ENCODE measurements around the gene PLA2G2D.

- no peak for TF ChIP-seq CTCF (CRISPR knock-in tag; IDR thresholded peaks at IDR 0.05)
- no peak for TF ChIP-seq TAF1 (CRISPR knock-in tag; IDR thresholded peaks at IDR 0.05)
- TF ChIP-seq GABPA (IDR thresholded peaks at IDR 0.05; ENCODE audit: low read depth, low read length): no peak
- no peak for TF ChIP-seq GABPA (CRISPR knock-in tag; IDR thresholded peaks at IDR 0.05; ENCODE audit: low read depth)
- TF ChIP-seq BHLHE40 (IDR thresholded peaks at IDR 0.05; ENCODE audit: low read length): no peak
- no peak for TF ChIP-seq FIP1L1 (IDR thresholded peaks at IDR 0.05; ENCODE audit: borderline replicate concordance, insufficient read depth, low read depth, low read length)
Observed at GRCh38 chr1:20083178-20083944, 36.0 kb downstream of the PLA2G2D start.
